K562 (cell line): ENCODE measurements around the gene GSTM5. TPM values are rescaled to one million over a fixed set of nuclear protein-coding genes. Genes with fewer than 3 reads are reported as not detected.

ENCODE experiments used
- ATAC-seq: fragments of 200-7000 bp; cut with Tn5 transposase; 3 replicates; pipeline ENCODE4 v1.9.1; 2020; ENCODE audit warnings: moderate library complexity
- BruUV-seq: library from RNA; stranded (reverse); fragments of 400-500 nt; replicated peaks from 2 replicates; lab custom pipeline; 2021; lab: Mats Ljungman, UMichigan
- CTCF ChIA-PET: fragments of 300-600 bp; formaldehyde crosslinking; extraction: SDS; loops from one replicate; lab custom pipeline; 2021; ENCODE audit warnings: low intra/inter-chr PET ratio; lab: Yijun Ruan, JAX
- POLR2A ChIA-PET: fragments of 300-600, 350-650 bp; sonication (Branson Sonifier 250); formaldehyde crosslinking; extraction: SDS; loops from one replicate; lab custom pipeline; 2021; ENCODE audit warnings: antibody characterized with exemption, inconsistent platforms; lab: Yijun Ruan, JAX
- DNase-seq, 4 experiments: peaks; one replicate each; pipeline versions ENCODE4 v3.0.0 to v3.0.0-alpha.2; 2011 to 2018; ENCODE audit warnings: low spot score in 3 of 4, mixed read lengths in 3 of 4; ENCODE audit errors: extremely low read depth in 1 of 4
- FAIRE-seq: peaks from 2 replicates; lab custom pipeline; 2011; peaks lifted over from hg19 to GRCh38; lab: Jason Lieb, UNC
- H2AFZ ChIP-seq: 2 replicates; pipeline ENCODE4 v1.6.0; 2011; ENCODE audit warnings: low read depth, low read length, control low read depth, inconsistent platforms
- H3K27ac ChIP-seq: fragments of 200-600 bp; 3 replicates; pipeline ENCODE4 v1.8.0; 2011; ENCODE audit warnings: low read depth, mild to moderate bottlenecking, control low read depth, inconsistent platforms, low read length, moderate library complexity, mixed read lengths; ENCODE audit errors: extremely low read depth
- H3K27me3 ChIP-seq, 2 experiments: fragments of 300-600 bp in 1 of 2; 2 replicates in 1 of 2; 3 replicates in 1 of 2; pipeline versions ENCODE4 v1.6.0 to v1.8.0; 2011; ENCODE audit warnings: inconsistent platforms in 2 of 2, low read length in 2 of 2, mild to moderate bottlenecking in 1 of 2, mixed read lengths in 1 of 2, moderate library complexity in 1 of 2; ENCODE audit not compliant: control insufficient read depth in 2 of 2, insufficient read depth in 2 of 2
- H3K36me3 ChIP-seq: fragments of 300-600 bp; 3 replicates; pipeline ENCODE4 v1.8.0; 2011; ENCODE audit warnings: mild to moderate bottlenecking, low read length, inconsistent platforms; ENCODE audit not compliant: control insufficient read depth, insufficient read depth
- H3K4me1 ChIP-seq, 2 experiments: fragments of 200-600 bp in 1 of 2; replicated peaks in 1 of 2; 2 replicates in 1 of 2; 3 replicates in 1 of 2; pipeline versions ENCODE4 v1.5.1 to v1.8.0; 2011; ENCODE audit warnings: inconsistent platforms in 2 of 2, low read length in 2 of 2, mild to moderate bottlenecking in 1 of 2, mixed read lengths in 1 of 2, moderate library complexity in 1 of 2; ENCODE audit not compliant: control insufficient read depth in 2 of 2, insufficient read depth in 2 of 2
- H3K4me2 ChIP-seq: 2 replicates; pipeline ENCODE4 v1.6.1; 2011; ENCODE audit warnings: low read length, control low read depth, inconsistent platforms, mixed read lengths; ENCODE audit not compliant: insufficient read depth
- H3K4me3 ChIP-seq: fragments of 200-600 bp; sonication (generic), shearing (Covaris generic); 2 replicates; pipeline ENCODE4 v1.5.1; 2016; ENCODE audit warnings: control low read depth, inconsistent platforms
- H3K79me2 ChIP-seq: fragments of 200-600 bp; 3 replicates; pipeline ENCODE4 v1.8.0; 2011; ENCODE audit warnings: low read length, inconsistent platforms; ENCODE audit not compliant: control insufficient read depth, insufficient read depth
- H3K9ac ChIP-seq, 2 experiments: 2 replicates each; pipeline versions ENCODE4 v1.6.0 to v1.6.1; 2011; ENCODE audit warnings: low read depth in 2 of 2, low read length in 2 of 2, control low read depth in 1 of 2, inconsistent platforms in 1 of 2, mild to moderate bottlenecking in 1 of 2, mixed read lengths in 1 of 2; ENCODE audit not compliant: insufficient read depth in 1 of 2
- H3K9me1 ChIP-seq: one replicate; pipeline ENCODE4 v1.6.0; 2011; ENCODE audit warnings: inconsistent platforms, mild to moderate bottlenecking, low read length, moderate library complexity; ENCODE audit not compliant: control insufficient read depth, insufficient read depth
- H3K9me3 ChIP-seq: replicated peaks from 2 replicates; pipeline ENCODE4 v1.5.1; 2011; ENCODE audit warnings: low read depth, low read length, inconsistent platforms; ENCODE audit not compliant: control insufficient read depth, insufficient read depth
- H4K20me1 ChIP-seq: replicated peaks from 2 replicates; pipeline ENCODE4 v1.6.1; 2011; ENCODE audit warnings: low read length, inconsistent platforms, mixed read lengths; ENCODE audit not compliant: control insufficient read depth, insufficient read depth
- BRCA1 ChIP-seq, 2 experiments: fragments of 450-650 bp in 1 of 2; sonication (generic) in 1 of 2; formaldehyde crosslinking in 1 of 2; IDR thresholded peaks; 2 replicates each; pipeline versions ENCODE4 v1.5.0 to v1.6.1; 2017 to 2020; ENCODE audit warnings: mild to moderate bottlenecking in 1 of 2, missing genetic modification reagents in 1 of 2
- NCOR1 ChIP-seq: fragments of 450-650 bp; IDR thresholded peaks from 2 replicates; pipeline ENCODE4 v1.6.1; 2016; ENCODE audit warnings: mild to moderate bottlenecking, moderate library complexity
- SMAD3 ChIP-seq: fragments of 450-650 bp; formaldehyde crosslinking; conservative IDR thresholded peaks from 2 replicates; pipeline ENCODE4 v1.4.0; 2020; ENCODE audit warnings: mild to moderate bottlenecking
- TCF15 ChIP-seq: fragments of 250-450 bp; sonication (Bioruptor Pico); IDR thresholded peaks from 2 replicates; pipeline ENCODE4 v1.8.0; 2022; ENCODE audit warnings: moderate library complexity, mild to moderate bottlenecking, inconsistent platforms
- ZFP1 ChIP-seq: fragments of 450-650 bp; formaldehyde crosslinking; IDR thresholded peaks from 2 replicates; pipeline ENCODE4 v1.4.0; 2020; ENCODE audit warnings: mild to moderate bottlenecking, mixed read lengths
- ZFX ChIP-seq: sonication (generic); formaldehyde crosslinking; IDR thresholded peaks from 2 replicates; pipeline ENCODE4 v1.8.0; 2022; ENCODE audit warnings: mild to moderate bottlenecking, missing genetic modification reagents, moderate library complexity
- WGBS: fragments of 100-300 bp; shearing (Covaris generic); methylation state at CpG from one replicate; pipeline ENCODE4 v1.1.6; 2016; ENCODE audit warnings: low coverage, mixed read lengths; ENCODE audit not compliant: insufficient coverage; ENCODE audit errors: missing lambda C conversion rate; 5-methylcytosine and 5-hydroxymethylcytosine counted together
- in situ Hi-C: fragments of 300-500 bp; cut with MboI; formaldehyde crosslinking; loops from 4 replicates; pipeline ENCODE4 v1.15.0; 2018; ENCODE audit warnings: inconsistent platforms, mixed read lengths
- intact Hi-C: fragments of 100-400 bp; cut with micrococcal nuclease; formaldehyde crosslinking; loops from 2 replicates; pipeline ENCODE4 v1.14.2; 2022
- polyA plus RNA-seq, 8 experiments: library from polyadenylated mRNA; depleted of rRNA in 4 of 8; stranded (reverse) in 5 of 8; unstranded in 3 of 8; fragments of >200 nt; fragmentation: Nextera tagmentation in 2 of 8; fragmentation: Illumina TruSeq in 1 of 8; extraction: Ambion mirVana in 2 of 8; extraction: Trizol in 1 of 8; gene quantifications; 2 replicates each; pipeline versions ENCODE4 v1.2.1 to v1.2.3, GENCODE V29; 2011 to 2014; ENCODE audit warnings: inconsistent platforms in 1 of 8, missing spikeins in 1 of 8
- total RNA-seq, 7 experiments: library from RNA; depleted of rRNA in 6 of 7; stranded (reverse); fragments of >200 nt in 6 of 7; fragmentation: Illumina TruSeq in 2 of 7; extraction: Trizol in 2 of 7; gene quantifications; 2 replicates each; pipeline versions ENCODE4 v1.2.1 to v1.2.3, GENCODE V29; 2011 to 2021; ENCODE audit warnings: low replicate concordance in 1 of 7
- TF ChIP-seq, protein P1 (sequence below): fragments of 450-650 bp; IDR thresholded peaks from 2 replicates; pipeline ENCODE4 v1.6.1; 2018; ENCODE audit warnings: mild to moderate bottlenecking, low read depth; ENCODE audit not compliant: partially characterized antibody

The GSTM5 gene
- total and polyA plus RNA-seq, 9 of the 15 experiments (the other 6 are each of a cell fraction or from before 2014, with no cell fraction given), result not detected

GRCh38 chr1:109751531-109752260, 39.6 kb downstream of the GSTM5 start:
- TF ChIP-seq ZFP1 (CRISPR knock-in tag), result no peak
- TF ChIP-seq TCF15 (CRISPR knock-in tag), result no peak
- no peak for TF ChIP-seq ZFX (CRISPR knock-in tag)
- TF ChIP-seq, protein P1, sequence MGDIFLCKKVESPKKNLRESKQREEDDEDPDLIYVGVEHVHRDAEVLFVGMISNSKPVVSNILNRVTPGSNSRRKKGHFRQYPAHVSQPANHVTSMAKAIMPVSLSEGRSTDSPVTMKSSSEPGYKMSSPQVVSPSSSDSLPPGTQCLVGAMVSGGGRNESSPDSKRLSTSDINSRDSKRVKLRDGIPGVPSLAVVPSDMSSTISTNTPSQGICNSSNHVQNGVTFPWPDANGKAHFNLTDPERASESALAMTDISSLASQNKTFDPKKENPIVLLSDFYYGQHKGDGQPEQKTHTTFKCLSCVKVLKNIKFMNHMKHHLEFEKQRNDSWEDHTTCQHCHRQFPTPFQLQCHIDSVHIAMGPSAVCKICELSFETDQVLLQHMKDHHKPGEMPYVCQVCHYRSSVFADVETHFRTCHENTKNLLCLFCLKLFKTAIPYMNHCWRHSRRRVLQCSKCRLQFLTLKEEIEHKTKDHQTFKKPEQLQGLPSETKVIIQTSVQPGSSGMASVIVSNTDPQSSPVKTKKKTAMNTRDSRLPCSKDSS, result no peak
- no peak for TF ChIP-seq SMAD3
- no peak for TF ChIP-seq BRCA1 (IDR thresholded peaks at IDR 0.05)
- TF ChIP-seq BRCA1 (CRISPR knock-in tag; IDR thresholded peaks at IDR 0.05), result no peak
- no peak for TF ChIP-seq NCOR1
- Histone ChIP-seq H3K9ac (no peak overlapping the region), H3K36me3 (no peaks in the 10 kb centered on the region), H3K79me2 (no peaks in the 10 kb centered on the region), H3K27me3 (peaks cover 38 to 52% of the 10 kb centered on the region in 2 experiments), H3K4me3 (no peak overlapping the region), H3K9me3 (peaks cover 6% of the 10 kb centered on the region), H2AFZ (no peak overlapping the region), H3K4me2 (no peak overlapping the region), H3K9me1 (no peaks in the 10 kb centered on the region), H3K4me1 (no peaks in the 10 kb centered on the region; a peak in 2 of 5 replicates), H4K20me1 (no peaks in the 10 kb centered on the region), H3K27ac (no peak overlapping the region)
- no TSS peak for BruUV-seq
- POLR2A ChIA-PET, result interaction anchor here (0.6 to 1.3 kb wide), 3 partner anchors 8 to 359 kb away, joined by 3 to 4 read pairs (median 3); partner anchors contain the start of gene GSTM4
- CTCF ChIA-PET, result no interaction called here
- FAIRE-seq, result no peak
- no peak for DNase-seq
- in situ Hi-C loops, result no loop called here
- no peak for ATAC-seq
- 11% methylated on average over 12 of the region's 12 CpGs for WGBS
- intact Hi-C loops, result no loop called here
